GM12878 (cell line): ENCODE data around the gene FEM1B.

Source experiments
- ATF7 ChIP-seq: fragments of 450-650 bp; IDR thresholded peaks from 2 replicates; pipeline ENCODE4 v1.6.1; 2016; ENCODE audit warnings: low read depth, mild to moderate bottlenecking
- E4F1 ChIP-seq: fragments of 450-650 bp; IDR thresholded peaks from 2 replicates; pipeline ENCODE4 v1.6.1; 2018; ENCODE audit warnings: borderline replicate concordance, mild to moderate bottlenecking; ENCODE audit not compliant: partially characterized antibody
- ELK1 ChIP-seq: IDR thresholded peaks from 2 replicates; pipeline ENCODE4 v1.6.1; 2012; ENCODE audit warnings: low read depth, low read length, improper control_type of control experiment
- EZH2 ChIP-seq: IDR thresholded peaks from 2 replicates; pipeline ENCODE4 v1.6.1; 2012; ENCODE audit warnings: low read depth, mild to moderate bottlenecking, control low read depth, inconsistent platforms, low read length, borderline replicate concordance; ENCODE audit not compliant: control insufficient read depth
- JUND ChIP-seq: IDR thresholded peaks from 2 replicates; pipeline ENCODE4 v1.6.1; 2012; ENCODE audit warnings: low read depth, mild to moderate bottlenecking, low read length, improper control_type of control experiment, moderate library complexity
- KDM1A ChIP-seq: fragments of 200-600 bp; sonication (generic); IDR thresholded peaks from 2 replicates; pipeline ENCODE4 v1.6.1; 2016; ENCODE audit warnings: borderline replicate concordance
- NRF1 ChIP-seq: conservative IDR thresholded peaks from 2 replicates; pipeline ENCODE4 v1.6.1; 2011; ENCODE audit warnings: mild to moderate bottlenecking, low read depth, low read length, improper control_type of control experiment
- USF1 ChIP-seq: IDR thresholded peaks from 2 replicates; pipeline ENCODE4 v1.6.1; 2011; ENCODE audit warnings: borderline replicate concordance, low read depth, mild to moderate bottlenecking, moderate library complexity, mixed read lengths, low read length; ENCODE audit not compliant: insufficient read depth; ENCODE audit errors: extremely low read length
- YY1 ChIP-seq: IDR thresholded peaks from 2 replicates; pipeline ENCODE4 v1.6.1; 2011; ENCODE audit warnings: low read depth, mild to moderate bottlenecking, low read length
- ZNF274 ChIP-seq: IDR thresholded peaks from one replicate; pipeline ENCODE4 v1.8.0; 2011; ENCODE audit not compliant: insufficient read length, insufficient read depth
- TF ChIP-seq, protein P1 (sequence below): fragments of 450-650 bp; IDR thresholded peaks from 2 replicates; pipeline ENCODE4 v1.6.1; 2018; ENCODE audit warnings: mild to moderate bottlenecking, low read depth, moderate library complexity; ENCODE audit not compliant: partially characterized antibody
- TF ChIP-seq, protein P2 (sequence below), 3 experiments: IDR thresholded peaks in 2 of 3; conservative IDR thresholded peaks in 1 of 3; 2 replicates each; pipeline ENCODE4 v1.5.1; 2011; ENCODE audit warnings: low read depth in 3 of 3, low read length in 3 of 3, mild to moderate bottlenecking in 3 of 3, control low read depth in 2 of 3, moderate library complexity in 2 of 3, inconsistent platforms in 1 of 3, mixed read lengths in 1 of 3; ENCODE audit not compliant: control insufficient read depth in 2 of 3, insufficient read depth in 1 of 3; ENCODE audit errors: extremely low read depth in 1 of 3
- TF ChIP-seq, protein P3 (sequence below): IDR thresholded peaks from 2 replicates; pipeline ENCODE4 v1.6.1; 2012; ENCODE audit warnings: mild to moderate bottlenecking, low read depth, low read length

DNA sequence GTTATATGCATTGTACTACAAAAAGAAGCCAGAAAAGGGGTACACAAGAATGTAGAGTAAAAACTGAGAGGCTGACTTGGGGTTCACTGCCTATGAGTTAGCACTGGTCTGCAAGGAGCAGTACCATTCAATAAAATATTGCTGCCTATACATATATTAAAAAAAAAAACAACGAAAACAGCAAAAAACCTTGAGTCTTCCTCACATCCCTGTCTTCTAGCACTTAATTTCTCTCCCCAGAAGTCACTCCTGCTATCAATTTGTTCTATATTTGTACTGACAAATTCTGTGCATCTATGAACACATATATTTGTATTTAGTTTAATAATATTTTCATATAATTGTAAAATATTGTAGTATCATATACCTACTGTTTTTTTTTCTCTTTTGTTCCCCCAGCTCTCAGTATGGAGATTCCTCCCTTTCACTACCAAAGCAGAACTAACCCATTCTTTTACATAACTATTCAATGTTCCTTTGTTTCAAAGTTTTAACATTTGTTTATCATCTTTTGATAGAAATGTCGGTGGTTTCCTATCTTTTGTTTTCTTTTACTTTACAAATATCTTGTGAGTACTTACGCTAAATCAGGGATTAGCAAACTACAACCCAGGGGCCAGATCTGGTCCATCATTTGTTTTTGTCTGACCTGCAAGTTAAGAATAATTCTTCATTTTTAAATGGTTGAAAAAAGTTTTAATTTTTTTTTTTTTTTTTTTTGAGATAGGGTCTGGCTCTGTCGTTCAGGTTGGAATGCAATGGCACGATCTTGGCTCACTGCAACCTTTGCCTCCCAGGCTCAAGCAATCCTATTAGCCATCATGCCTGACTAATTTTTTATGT, 14.8 kb upstream of the FEM1B start:
- TF ChIP-seq ELK1 (no peak), YY1 (no peak), ATF7 (no peak), E4F1 (no peak), EZH2 (no peak), NRF1 (no peak), KDM1A (no peak), JUND (no peak), USF1 (no peak), ZNF274 (no peak)
- TF ChIP-seq, protein P1, sequence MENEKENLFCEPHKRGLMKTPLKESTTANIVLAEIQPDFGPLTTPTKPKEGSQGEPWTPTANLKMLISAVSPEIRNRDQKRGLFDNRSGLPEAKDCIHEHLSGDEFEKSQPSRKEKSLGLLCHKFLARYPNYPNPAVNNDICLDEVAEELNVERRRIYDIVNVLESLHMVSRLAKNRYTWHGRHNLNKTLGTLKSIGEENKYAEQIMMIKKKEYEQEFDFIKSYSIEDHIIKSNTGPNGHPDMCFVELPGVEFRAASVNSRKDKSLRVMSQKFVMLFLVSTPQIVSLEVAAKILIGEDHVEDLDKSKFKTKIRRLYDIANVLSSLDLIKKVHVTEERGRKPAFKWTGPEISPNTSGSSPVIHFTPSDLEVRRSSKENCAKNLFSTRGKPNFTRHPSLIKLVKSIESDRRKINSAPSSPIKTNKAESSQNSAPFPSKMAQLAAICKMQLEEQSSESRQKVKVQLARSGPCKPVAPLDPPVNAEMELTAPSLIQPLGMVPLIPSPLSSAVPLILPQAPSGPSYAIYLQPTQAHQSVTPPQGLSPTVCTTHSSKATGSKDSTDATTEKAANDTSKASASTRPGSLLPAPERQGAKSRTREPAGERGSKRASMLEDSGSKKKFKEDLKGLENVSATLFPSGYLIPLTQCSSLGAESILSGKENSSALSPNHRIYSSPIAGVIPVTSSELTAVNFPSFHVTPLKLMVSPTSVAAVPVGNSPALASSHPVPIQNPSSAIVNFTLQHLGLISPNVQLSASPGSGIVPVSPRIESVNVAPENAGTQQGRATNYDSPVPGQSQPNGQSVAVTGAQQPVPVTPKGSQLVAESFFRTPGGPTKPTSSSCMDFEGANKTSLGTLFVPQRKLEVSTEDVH, result no peak
- TF ChIP-seq, protein P2, sequence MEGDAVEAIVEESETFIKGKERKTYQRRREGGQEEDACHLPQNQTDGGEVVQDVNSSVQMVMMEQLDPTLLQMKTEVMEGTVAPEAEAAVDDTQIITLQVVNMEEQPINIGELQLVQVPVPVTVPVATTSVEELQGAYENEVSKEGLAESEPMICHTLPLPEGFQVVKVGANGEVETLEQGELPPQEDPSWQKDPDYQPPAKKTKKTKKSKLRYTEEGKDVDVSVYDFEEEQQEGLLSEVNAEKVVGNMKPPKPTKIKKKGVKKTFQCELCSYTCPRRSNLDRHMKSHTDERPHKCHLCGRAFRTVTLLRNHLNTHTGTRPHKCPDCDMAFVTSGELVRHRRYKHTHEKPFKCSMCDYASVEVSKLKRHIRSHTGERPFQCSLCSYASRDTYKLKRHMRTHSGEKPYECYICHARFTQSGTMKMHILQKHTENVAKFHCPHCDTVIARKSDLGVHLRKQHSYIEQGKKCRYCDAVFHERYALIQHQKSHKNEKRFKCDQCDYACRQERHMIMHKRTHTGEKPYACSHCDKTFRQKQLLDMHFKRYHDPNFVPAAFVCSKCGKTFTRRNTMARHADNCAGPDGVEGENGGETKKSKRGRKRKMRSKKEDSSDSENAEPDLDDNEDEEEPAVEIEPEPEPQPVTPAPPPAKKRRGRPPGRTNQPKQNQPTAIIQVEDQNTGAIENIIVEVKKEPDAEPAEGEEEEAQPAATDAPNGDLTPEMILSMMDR (IDR thresholded peaks at IDR 0.05 in 2 of 3, conservative IDR thresholded peaks at IDR 0.05 in 1 of 3; ENCODE audit: control insufficient read depth in 2 of 3, extremely low read depth in 1 of 3, insufficient read depth in 1 of 3, low read depth in 3 of 3, low read length in 3 of 3), result no peak
- TF ChIP-seq, protein P3, sequence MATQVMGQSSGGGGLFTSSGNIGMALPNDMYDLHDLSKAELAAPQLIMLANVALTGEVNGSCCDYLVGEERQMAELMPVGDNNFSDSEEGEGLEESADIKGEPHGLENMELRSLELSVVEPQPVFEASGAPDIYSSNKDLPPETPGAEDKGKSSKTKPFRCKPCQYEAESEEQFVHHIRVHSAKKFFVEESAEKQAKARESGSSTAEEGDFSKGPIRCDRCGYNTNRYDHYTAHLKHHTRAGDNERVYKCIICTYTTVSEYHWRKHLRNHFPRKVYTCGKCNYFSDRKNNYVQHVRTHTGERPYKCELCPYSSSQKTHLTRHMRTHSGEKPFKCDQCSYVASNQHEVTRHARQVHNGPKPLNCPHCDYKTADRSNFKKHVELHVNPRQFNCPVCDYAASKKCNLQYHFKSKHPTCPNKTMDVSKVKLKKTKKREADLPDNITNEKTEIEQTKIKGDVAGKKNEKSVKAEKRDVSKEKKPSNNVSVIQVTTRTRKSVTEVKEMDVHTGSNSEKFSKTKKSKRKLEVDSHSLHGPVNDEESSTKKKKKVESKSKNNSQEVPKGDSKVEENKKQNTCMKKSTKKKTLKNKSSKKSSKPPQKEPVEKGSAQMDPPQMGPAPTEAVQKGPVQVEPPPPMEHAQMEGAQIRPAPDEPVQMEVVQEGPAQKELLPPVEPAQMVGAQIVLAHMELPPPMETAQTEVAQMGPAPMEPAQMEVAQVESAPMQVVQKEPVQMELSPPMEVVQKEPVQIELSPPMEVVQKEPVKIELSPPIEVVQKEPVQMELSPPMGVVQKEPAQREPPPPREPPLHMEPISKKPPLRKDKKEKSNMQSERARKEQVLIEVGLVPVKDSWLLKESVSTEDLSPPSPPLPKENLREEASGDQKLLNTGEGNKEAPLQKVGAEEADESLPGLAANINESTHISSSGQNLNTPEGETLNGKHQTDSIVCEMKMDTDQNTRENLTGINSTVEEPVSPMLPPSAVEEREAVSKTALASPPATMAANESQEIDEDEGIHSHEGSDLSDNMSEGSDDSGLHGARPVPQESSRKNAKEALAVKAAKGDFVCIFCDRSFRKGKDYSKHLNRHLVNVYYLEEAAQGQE, result no peak
